GM21619 (cell line): ENCODE results near the gene TCHP.

Experiments
- ATAC-seq: cut with Tn5 transposase; IDR thresholded peaks from one replicate; pipeline ENCODE4 v1.9.1; 2021; ENCODE audit not compliant: unreplicated experiment

TCHP gene

GRCh38 chr12:109932878-109933503 is 32.9 kb downstream of the TCHP start:
- ATAC-seq, result no peak

GRCh38 chr12:109934026-109934425 is 34.0 kb downstream of the TCHP start:
- ATAC-seq, result no peak

- ATAC-seq, result no peak
Measured at GRCh38 chr12:109937371-109937770, 37.3 kb downstream of the TCHP start.

GRCh38 chr12:109938947-109939346 is 38.9 kb downstream of the TCHP start:
- ATAC-seq, result no peak

GRCh38 chr12:109939504-109939903 is 39.4 kb downstream of the TCHP start:
- no peak for ATAC-seq

- ATAC-seq, result no peak
Measured at GRCh38 chr12:109940339-109940923, 40.4 kb downstream of the TCHP start.

GRCh38 chr12:109943811-109944210 is 43.7 kb downstream of the TCHP start:
- ATAC-seq, result no peak

GRCh38 chr12:109944561-109945359 is 44.7 kb downstream of the TCHP start:
- no peak for ATAC-seq

- no peak for ATAC-seq
Measured at GRCh38 chr12:109946505-109946904, 46.4 kb downstream of the TCHP start.

- ATAC-seq, result no peak
Measured at GRCh38 chr12:109946913-109947312, 46.8 kb downstream of the TCHP start.

- ATAC-seq, result no peak
Measured at GRCh38 chr12:109947521-109947920, 47.4 kb downstream of the TCHP start.

GRCh38 chr12:109948368-109948767 is 48.3 kb downstream of the TCHP start:
- no peak for ATAC-seq

GRCh38 chr12:109949089-109949488 is 49.0 kb downstream of the TCHP start:
- ATAC-seq, result no peak

- ATAC-seq, result no peak
Measured at GRCh38 chr12:109950625-109951024, 50.6 kb downstream of the TCHP start.

- no peak for ATAC-seq
Measured at GRCh38 chr12:109951136-109951535, 51.1 kb downstream of the TCHP start.

GRCh38 chr12:109951751-109952150 is 51.7 kb downstream of the TCHP start:
- no peak for ATAC-seq

GRCh38 chr12:109952160-109952858 is 52.2 kb downstream of the TCHP start:
- ATAC-seq, result no peak

- ATAC-seq, result no peak
Measured at GRCh38 chr12:109952873-109953272, 52.8 kb downstream of the TCHP start.

GRCh38 chr12:109953656-109954055 is 53.6 kb downstream of the TCHP start:
- no peak for ATAC-seq

- no peak for ATAC-seq
Measured at GRCh38 chr12:109958374-109958773, 58.3 kb downstream of the TCHP start.

GRCh38 chr12:109959411-109960093 is 59.5 kb downstream of the TCHP start:
- ATAC-seq, result no peak
